ENCODE measurements around the gene ZBTB8B. TPM values are rescaled to one million over a fixed set of nuclear protein-coding genes. Genes with fewer than 3 reads are reported as not detected.

Gene ZBTB8B
- total RNA-seq, 2 experiments from 2014 or later = not detected

DNA sequence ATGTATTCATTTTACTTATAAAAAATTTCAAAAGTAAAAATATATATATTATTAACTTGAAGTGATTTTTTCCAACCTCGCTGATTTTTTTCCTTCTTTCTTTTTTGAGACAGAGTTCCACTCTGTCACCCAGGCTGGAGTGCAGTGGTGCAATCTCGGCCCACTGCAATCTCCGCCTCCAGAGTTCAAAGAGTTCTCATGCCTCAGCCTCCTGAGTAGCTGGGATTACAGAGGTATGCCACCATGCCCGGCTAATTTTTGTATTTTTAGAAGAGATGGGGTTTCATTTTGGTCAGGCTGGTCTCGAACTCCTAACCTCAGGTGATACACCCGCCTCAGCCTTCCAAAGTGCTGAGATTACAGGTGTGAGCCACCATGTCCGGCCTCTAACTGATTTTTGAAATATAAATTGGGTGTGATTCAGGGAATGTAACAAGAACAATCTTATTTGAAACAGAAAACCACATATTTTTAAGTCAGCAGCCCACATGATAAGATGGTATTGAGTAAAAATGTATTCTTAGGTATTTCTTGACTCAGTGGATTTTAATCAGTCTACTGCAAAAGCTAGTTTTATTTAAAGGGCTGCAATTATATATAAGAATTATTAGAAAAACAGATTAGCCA lies 30.0 kb downstream of the ZBTB8B start:
- H3K79me2 ChIP-seq (ENCODE audit: insufficient read depth, low read depth, low read length) = no peaks in the 10 kb centered on the region
- H3K4me1 ChIP-seq (ENCODE audit: insufficient read depth, low read length, poor library complexity, severe bottlenecking) = no peaks in the 10 kb centered on the region
- TF ChIP-seq, protein P1, sequence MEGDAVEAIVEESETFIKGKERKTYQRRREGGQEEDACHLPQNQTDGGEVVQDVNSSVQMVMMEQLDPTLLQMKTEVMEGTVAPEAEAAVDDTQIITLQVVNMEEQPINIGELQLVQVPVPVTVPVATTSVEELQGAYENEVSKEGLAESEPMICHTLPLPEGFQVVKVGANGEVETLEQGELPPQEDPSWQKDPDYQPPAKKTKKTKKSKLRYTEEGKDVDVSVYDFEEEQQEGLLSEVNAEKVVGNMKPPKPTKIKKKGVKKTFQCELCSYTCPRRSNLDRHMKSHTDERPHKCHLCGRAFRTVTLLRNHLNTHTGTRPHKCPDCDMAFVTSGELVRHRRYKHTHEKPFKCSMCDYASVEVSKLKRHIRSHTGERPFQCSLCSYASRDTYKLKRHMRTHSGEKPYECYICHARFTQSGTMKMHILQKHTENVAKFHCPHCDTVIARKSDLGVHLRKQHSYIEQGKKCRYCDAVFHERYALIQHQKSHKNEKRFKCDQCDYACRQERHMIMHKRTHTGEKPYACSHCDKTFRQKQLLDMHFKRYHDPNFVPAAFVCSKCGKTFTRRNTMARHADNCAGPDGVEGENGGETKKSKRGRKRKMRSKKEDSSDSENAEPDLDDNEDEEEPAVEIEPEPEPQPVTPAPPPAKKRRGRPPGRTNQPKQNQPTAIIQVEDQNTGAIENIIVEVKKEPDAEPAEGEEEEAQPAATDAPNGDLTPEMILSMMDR (conservative IDR thresholded peaks at IDR 0.05; ENCODE audit: low read length) = no peak
- TF ChIP-seq EZH2phosphoT487 (IDR thresholded peaks at IDR 0.05; ENCODE audit: borderline replicate concordance, low read depth, low read length) = no peak
- H3K4me3 ChIP-seq (ENCODE audit: low read depth, low read length, poor library complexity, severe bottlenecking) = no peak overlapping the region
- H3K36me3 ChIP-seq (ENCODE audit: insufficient read depth, low read length) = no peaks in the 10 kb centered on the region
- BruUV-seq (replicated peaks) = no TSS peak
- H3K27ac ChIP-seq (ENCODE audit: low read depth, low read length, poor library complexity, severe bottlenecking) = no peak overlapping the region
- POLR2A ChIA-PET = interaction anchor here (0.6 to 1.3 kb wide), 2 partner anchors 25 to 140 kb away, joined by 3 to 7 read pairs; no protein-coding TSS in a partner anchor
- no peak overlapping the region for H3K4me2 ChIP-seq (ENCODE audit: low read length)
- no peaks in the 10 kb centered on the region for H3K9me2 ChIP-seq (ENCODE audit: insufficient read depth, low read length)
- H3K9me3 ChIP-seq (ENCODE audit: low read length) = no peaks in the 10 kb centered on the region
- no peaks in the 10 kb centered on the region for H4K20me1 ChIP-seq (ENCODE audit: insufficient read depth, low read length)
- intact Hi-C loops (cut with micrococcal nuclease; ENCODE audit: unreplicated experiment) = no loop called here
- DNase-seq (ENCODE audit: low spot score) = no peak
- no peak overlapping the region for H2AFZ ChIP-seq (ENCODE audit: low read length)
- CTCF ChIA-PET (ENCODE audit: unreplicated experiment) = no interaction called here

DNA sequence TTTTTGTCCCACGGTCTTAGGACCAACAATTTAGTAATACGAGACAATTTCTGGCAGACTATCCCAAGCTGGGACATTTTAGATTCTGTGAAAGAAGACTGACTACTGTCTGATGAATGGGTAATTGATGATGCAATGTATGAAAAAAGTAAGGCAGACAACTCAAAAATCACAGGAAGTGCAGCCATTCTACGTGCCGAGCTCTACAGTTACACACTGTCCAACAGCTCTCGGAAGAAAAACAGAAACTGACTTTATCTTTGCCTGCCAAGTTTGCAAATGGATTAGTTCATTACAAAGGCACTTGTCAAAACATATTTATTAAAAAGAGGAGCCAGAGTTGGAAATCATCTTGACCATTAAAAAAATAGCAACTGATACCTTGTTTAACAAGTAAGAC lies 31.3 kb downstream of the ZBTB8B start:
- H3K79me2 ChIP-seq (ENCODE audit: insufficient read depth, low read depth, low read length) = no peaks in the 10 kb centered on the region
- no peaks in the 10 kb centered on the region for H3K9me3 ChIP-seq (ENCODE audit: low read length)
- H3K27ac ChIP-seq (ENCODE audit: low read depth, low read length, poor library complexity, severe bottlenecking) = no peak overlapping the region
- H3K4me2 ChIP-seq (ENCODE audit: low read length) = no peak overlapping the region
- ChIA-PET CTCF (ENCODE audit: unreplicated experiment) (no interaction called here), POLR2A (interaction anchor here (1.3 kb wide), 1 partner anchor 24 kb away, joined by 7 read pairs; no protein-coding TSS in a partner anchor)
- no peaks in the 10 kb centered on the region for H3K36me3 ChIP-seq (ENCODE audit: insufficient read depth, low read length)
- intact Hi-C loops (cut with micrococcal nuclease; ENCODE audit: unreplicated experiment) = no loop called here
- no peaks in the 10 kb centered on the region for H4K20me1 ChIP-seq (ENCODE audit: insufficient read depth, low read length)
- H2AFZ ChIP-seq (ENCODE audit: low read length) = no peak overlapping the region
- TF ChIP-seq, protein P1 (conservative IDR thresholded peaks at IDR 0.05; ENCODE audit: low read length) = no peak
- TF ChIP-seq EZH2phosphoT487 (IDR thresholded peaks at IDR 0.05; ENCODE audit: borderline replicate concordance, low read depth, low read length) = no peak
- H3K4me1 ChIP-seq (ENCODE audit: insufficient read depth, low read length, poor library complexity, severe bottlenecking) = no peaks in the 10 kb centered on the region
- H3K4me3 ChIP-seq (ENCODE audit: low read depth, low read length, poor library complexity, severe bottlenecking) = no peak overlapping the region
- no peak for DNase-seq (ENCODE audit: low spot score)
- H3K9me2 ChIP-seq (ENCODE audit: insufficient read depth, low read length) = no peaks in the 10 kb centered on the region
- BruUV-seq (replicated peaks) = no TSS peak

DNA sequence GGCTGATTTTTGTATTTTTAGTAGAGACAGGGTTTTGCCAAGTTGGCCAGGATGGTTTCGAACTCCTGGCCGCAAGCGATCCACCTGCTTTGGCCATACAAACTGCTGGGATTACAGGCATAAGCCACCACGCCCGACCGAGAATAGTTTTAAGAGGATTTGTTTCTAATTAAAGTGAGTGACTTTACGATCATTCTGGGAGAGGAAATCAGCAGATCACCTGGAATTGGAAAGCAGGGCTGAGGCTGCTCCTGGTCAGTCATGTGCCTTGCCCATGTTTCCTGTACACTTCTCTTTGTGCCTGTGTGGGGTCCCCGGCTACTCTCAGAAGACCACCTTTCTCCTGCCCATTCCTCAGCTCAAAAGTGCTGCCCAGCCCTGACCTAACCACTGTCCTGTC lies 33.9 kb downstream of the ZBTB8B start:
- no peaks in the 10 kb centered on the region for H3K4me1 ChIP-seq (ENCODE audit: insufficient read depth, low read length, poor library complexity, severe bottlenecking)
- BruUV-seq (replicated peaks) = no TSS peak
- intact Hi-C loops (cut with micrococcal nuclease; ENCODE audit: unreplicated experiment) = no loop called here
- H3K9me2 ChIP-seq (ENCODE audit: insufficient read depth, low read length) = no peaks in the 10 kb centered on the region
- H2AFZ ChIP-seq (ENCODE audit: low read length) = no peak overlapping the region
- no peaks in the 10 kb centered on the region for H3K9me3 ChIP-seq (ENCODE audit: low read length)
- no peak overlapping the region for H3K27ac ChIP-seq (ENCODE audit: low read depth, low read length, poor library complexity, severe bottlenecking)
- no peak overlapping the region for H3K4me3 ChIP-seq (ENCODE audit: low read depth, low read length, poor library complexity, severe bottlenecking)
- no peaks in the 10 kb centered on the region for H4K20me1 ChIP-seq (ENCODE audit: insufficient read depth, low read length)
- H3K36me3 ChIP-seq (ENCODE audit: insufficient read depth, low read length) = no peaks in the 10 kb centered on the region
- DNase-seq (ENCODE audit: low spot score) = no peak
- POLR2A ChIA-PET = no interaction called here
- no peak overlapping the region for H3K4me2 ChIP-seq (ENCODE audit: low read length)
- no peak for TF ChIP-seq EZH2phosphoT487 (IDR thresholded peaks at IDR 0.05; ENCODE audit: borderline replicate concordance, low read depth, low read length)
- TF ChIP-seq, protein P1 (conservative IDR thresholded peaks at IDR 0.05; ENCODE audit: low read length) = no peak
- H3K79me2 ChIP-seq (ENCODE audit: insufficient read depth, low read depth, low read length) = no peaks in the 10 kb centered on the region
- CTCF ChIA-PET (ENCODE audit: unreplicated experiment) = no interaction called here

Measured in OCI-LY7 (cell line).